ENCODE measurements around the gene PIP5K1A. TPM values are rescaled to one million over a fixed set of nuclear protein-coding genes. Genes with fewer than 3 reads are reported as not detected.

Gene PIP5K1A
- total and polyA plus RNA-seq, 8 donors = 8.4 to 156 (median 58.1) TPM

- Histone ChIP-seq H3K36me3 (peaks cover 14 to 68% (median 56%) of the 10 kb centered on the region in 4 donors), H3K4me3 (no peak overlapping the region), H3K4me1 (peaks cover 0 to 51% (median 18%) of the 10 kb centered on the region in 4 donors), H3K27me3 (no peaks in the 10 kb centered on the region), H3K9me3 (no peaks in the 10 kb centered on the region), H3K27ac (no peak overlapping the region)
- intact Hi-C loops (cut with DNase I; ENCODE audit: low total_unique reads) = no loop called here
- DNase-seq = no peak
- WGBS, 5 donors = 78 to 100% (median 83%) methylated on average over 1 of the region's 1 CpG
- TF ChIP-seq POLR2A (IDR thresholded peaks at IDR 0.05) (no peak), CTCF (IDR thresholded peaks at IDR 0.05) (no peak), POLR2AphosphoS5 (IDR thresholded peaks at IDR 0.05) (no peak), EP300 (IDR thresholded peaks at IDR 0.05) (no peak)
These were observed 12.5 kb downstream of the PIP5K1A start for GRCh38 chr1:151210830-151211229.

- DNase-seq = no peak
- Histone ChIP-seq H3K4me1 (peaks cover 0 to 45% (median 19%) of the 10 kb centered on the region in 4 donors), H3K9me3 (no peaks in the 10 kb centered on the region), H3K27ac (no peak overlapping the region), H3K4me3 (no peak overlapping the region), H3K36me3 (peaks cover 8 to 59% (median 48%) of the 10 kb centered on the region in 4 donors), H3K27me3 (no peaks in the 10 kb centered on the region)
- TF ChIP-seq POLR2A (IDR thresholded peaks at IDR 0.05) = no peak
- TF ChIP-seq EP300 (IDR thresholded peaks at IDR 0.05) = no peak
- TF ChIP-seq CTCF (IDR thresholded peaks at IDR 0.05) = no peak
- no peak for TF ChIP-seq POLR2AphosphoS5 (IDR thresholded peaks at IDR 0.05)
- 75 to 86% (median 85%) methylated on average over 15 of the region's 15 CpGs for WGBS, 5 donors
- intact Hi-C loops (cut with DNase I; ENCODE audit: low total_unique reads) = no loop called here
These were observed 13.8 kb downstream of the PIP5K1A start for GRCh38 chr1:151211972-151212705.

- 14 to 53% (median 26%) methylated on average over 2 of the region's 2 CpGs for WGBS, 5 donors
- no peak for DNase-seq
- no peak for TF ChIP-seq EP300 (IDR thresholded peaks at IDR 0.05)
- TF ChIP-seq POLR2AphosphoS5 (IDR thresholded peaks at IDR 0.05) = no peak
- no peak for TF ChIP-seq POLR2A (IDR thresholded peaks at IDR 0.05)
- no peak for TF ChIP-seq CTCF (IDR thresholded peaks at IDR 0.05)
- Histone ChIP-seq H3K4me1 (peaks cover 0 to 50% (median 20%) of the 10 kb centered on the region in 4 donors), H3K4me3 (no peak overlapping the region), H3K27ac (no peak overlapping the region), H3K27me3 (no peaks in the 10 kb centered on the region), H3K36me3 (peaks cover 6 to 49% (median 36%) of the 10 kb centered on the region in 4 donors), H3K9me3 (no peaks in the 10 kb centered on the region)
- intact Hi-C loops (cut with DNase I; ENCODE audit: low total_unique reads) = no loop called here
These were observed 15.2 kb downstream of the PIP5K1A start for GRCh38 chr1:151213560-151213959.

GRCh38 chr1:151221616-151222015 lies 23.3 kb downstream of the PIP5K1A start:
- Histone ChIP-seq H3K36me3 (peaks cover 17 to 59% (median 33%) of the 10 kb centered on the region in 4 donors), H3K27me3 (no peaks in the 10 kb centered on the region), H3K4me3 (no peak overlapping the region), H3K27ac (no peak overlapping the region), H3K9me3 (no peaks in the 10 kb centered on the region), H3K4me1 (peaks cover 0 to 30% (median 12%) of the 10 kb centered on the region in 4 donors)
- DNase-seq = no peak
- TF ChIP-seq EP300 (IDR thresholded peaks at IDR 0.05) (no peak), CTCF (IDR thresholded peaks at IDR 0.05) (no peak), POLR2AphosphoS5 (IDR thresholded peaks at IDR 0.05) (no peak), POLR2A (IDR thresholded peaks at IDR 0.05) (no peak)
- intact Hi-C loops (cut with DNase I; ENCODE audit: low total_unique reads) = no loop called here
- WGBS, 5 donors = 87 to 95% (median 88%) methylated on average over 1 of the region's 1 CpG

Data from stomach (tissue), 9 donors.